Right lobe of liver (tissue), 4 donors: Measurements from ENCODE around the gene CALML5.

ENCODE experiments used
- CTCF ChIP-seq, 4 donors: fragments of 200-600 bp in 3 of 4; fragments of 450-650 bp in 1 of 4; IDR thresholded peaks; one replicate each; pipeline versions ENCODE4 v1.5.1 to v1.8.0; 2016 to 2022; ENCODE audit warnings: antibody characterized with exemption in 4 of 4, mild to moderate bottlenecking in 2 of 4
- POLR2A ChIP-seq: fragments of 450-650 bp; IDR thresholded peaks from one replicate; pipeline ENCODE4 v1.6.1; 2017; ENCODE audit warnings: antibody characterized with exemption, mild to moderate bottlenecking
- donor health status: DM: no; HTN: no; CAD: no.
- donor health status: DM: no; HTN: no; CAD: no.
- donor health status: DM: no; HTN: yes; CAD: no.

- TF ChIP-seq CTCF (IDR thresholded peaks at IDR 0.05) (no peak), POLR2A (no peak)
These were observed 12.5 kb upstream of the CALML5 start for GRCh38 chr10:5511885-5512280.
